Right lobe of liver (tissue), 4 donors: ENCODE results near the gene EPB41L4B.

Source experiments
- POLR2A ChIP-seq: fragments of 450-650 bp; IDR thresholded peaks from one replicate; pipeline ENCODE4 v1.6.1; 2017; ENCODE audit warnings: antibody characterized with exemption, mild to moderate bottlenecking
- TF ChIP-seq, protein P1 (sequence below), 4 donors: fragments of 200-600 bp in 3 of 4; fragments of 450-650 bp in 1 of 4; IDR thresholded peaks; one replicate each; pipeline versions ENCODE4 v1.5.1 to v1.8.0; 2016 to 2022; ENCODE audit warnings: antibody characterized with exemption in 4 of 4, mild to moderate bottlenecking in 2 of 4
- donor health status: DM: no; HTN: no; CAD: no.
- donor health status: DM: no; HTN: no; CAD: no.
- donor health status: DM: no; HTN: yes; CAD: no.

DNA sequence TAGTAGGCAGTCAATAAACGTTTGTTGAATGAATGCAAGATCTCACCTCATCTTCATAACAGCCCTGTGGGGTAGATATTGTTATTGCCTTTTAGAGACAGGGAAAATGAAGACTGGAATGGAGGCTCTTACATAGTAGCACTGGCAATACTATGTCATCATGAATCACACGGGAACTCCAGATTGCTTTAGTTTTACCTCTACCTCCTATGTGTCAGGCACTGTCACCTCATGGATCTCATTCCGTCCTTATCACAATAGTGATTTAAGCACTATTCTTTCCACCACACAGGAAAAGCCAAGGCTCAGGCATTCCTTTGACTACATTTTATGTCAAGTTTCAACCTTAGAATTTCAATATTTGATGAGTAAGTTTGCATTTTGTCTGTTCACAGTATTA lies 2.9 kb upstream of the EPB41L4B start:
- TF ChIP-seq POLR2A, result no peak
- TF ChIP-seq, protein P1, sequence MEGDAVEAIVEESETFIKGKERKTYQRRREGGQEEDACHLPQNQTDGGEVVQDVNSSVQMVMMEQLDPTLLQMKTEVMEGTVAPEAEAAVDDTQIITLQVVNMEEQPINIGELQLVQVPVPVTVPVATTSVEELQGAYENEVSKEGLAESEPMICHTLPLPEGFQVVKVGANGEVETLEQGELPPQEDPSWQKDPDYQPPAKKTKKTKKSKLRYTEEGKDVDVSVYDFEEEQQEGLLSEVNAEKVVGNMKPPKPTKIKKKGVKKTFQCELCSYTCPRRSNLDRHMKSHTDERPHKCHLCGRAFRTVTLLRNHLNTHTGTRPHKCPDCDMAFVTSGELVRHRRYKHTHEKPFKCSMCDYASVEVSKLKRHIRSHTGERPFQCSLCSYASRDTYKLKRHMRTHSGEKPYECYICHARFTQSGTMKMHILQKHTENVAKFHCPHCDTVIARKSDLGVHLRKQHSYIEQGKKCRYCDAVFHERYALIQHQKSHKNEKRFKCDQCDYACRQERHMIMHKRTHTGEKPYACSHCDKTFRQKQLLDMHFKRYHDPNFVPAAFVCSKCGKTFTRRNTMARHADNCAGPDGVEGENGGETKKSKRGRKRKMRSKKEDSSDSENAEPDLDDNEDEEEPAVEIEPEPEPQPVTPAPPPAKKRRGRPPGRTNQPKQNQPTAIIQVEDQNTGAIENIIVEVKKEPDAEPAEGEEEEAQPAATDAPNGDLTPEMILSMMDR (IDR thresholded peaks at IDR 0.05), result no peak
